SK-N-SH treated with all-trans-retinoic acid at 6 μM for 48 hours (cell line): Measurements from ENCODE around the gene CDR2L.

Source experiments
- ATAC-seq: fragments of 200-7000 bp; cut with Tn5 transposase; 3 replicates; pipeline ENCODE4 v1.9.1; 2020; ENCODE audit warnings: mild to moderate bottlenecking, moderate library complexity
- ARNTL ChIP-seq: fragments of 450-650 bp; formaldehyde crosslinking; IDR thresholded peaks from 2 replicates; pipeline ENCODE4 v1.5.0; 2020; ENCODE audit warnings: low read depth, mild to moderate bottlenecking, moderate library complexity, borderline replicate concordance
- BACH2 ChIP-seq: fragments of 250-450 bp; sonication (Bioruptor Pico); IDR thresholded peaks from 2 replicates; pipeline ENCODE4 v1.9.0; 2021; ENCODE audit warnings: mild to moderate bottlenecking, borderline replicate concordance
- CREB5 ChIP-seq: fragments of 250-450 bp; sonication (Bioruptor Pico); IDR thresholded peaks from 2 replicates; pipeline ENCODE4 v1.5.1; 2020; ENCODE audit warnings: low read depth, mild to moderate bottlenecking, moderate library complexity
- CSDC2 ChIP-seq: fragments of 250-450 bp; sonication (Bioruptor Pico); IDR thresholded peaks from 2 replicates; pipeline ENCODE4 v1.5.0; 2020; ENCODE audit warnings: mild to moderate bottlenecking, moderate library complexity
- ESRRG ChIP-seq: fragments of 250-450 bp; sonication (Bioruptor Pico); IDR thresholded peaks from 2 replicates; pipeline ENCODE4 v1.6.1; 2021; ENCODE audit warnings: mild to moderate bottlenecking
- GLIS3 ChIP-seq: fragments of 250-450 bp; sonication (Bioruptor Pico); IDR thresholded peaks from 2 replicates; pipeline ENCODE4 v1.5.0; 2020; ENCODE audit warnings: mild to moderate bottlenecking, moderate library complexity
- ISL1 ChIP-seq: fragments of 250-450 bp; sonication (Bioruptor Pico); IDR thresholded peaks from 2 replicates; pipeline ENCODE4 v2.1.2; 2022; ENCODE audit warnings: mild to moderate bottlenecking, moderate library complexity
- PATZ1 ChIP-seq: fragments of 250-450 bp; sonication (Bioruptor Pico); IDR thresholded peaks from 2 replicates; pipeline ENCODE4 v1.8.0; 2020; ENCODE audit warnings: mild to moderate bottlenecking, moderate library complexity, borderline replicate concordance
- POU6F1 ChIP-seq: fragments of 250-450 bp; sonication (Bioruptor Pico); IDR thresholded peaks from 2 replicates; pipeline ENCODE4 v1.8.0; 2021; ENCODE audit warnings: low read depth, mild to moderate bottlenecking, moderate library complexity, borderline replicate concordance
- RARB ChIP-seq: fragments of 250-450 bp; sonication (Bioruptor Pico); IDR thresholded peaks from 2 replicates; pipeline ENCODE4 v1.8.0; 2021; ENCODE audit warnings: mild to moderate bottlenecking, moderate library complexity
- SNAI2 ChIP-seq: fragments of 250-450 bp; sonication (Bioruptor Pico); IDR thresholded peaks from 2 replicates; pipeline ENCODE4 v1.5.0; 2020; ENCODE audit warnings: mild to moderate bottlenecking, moderate library complexity
- ZC3H10 ChIP-seq: fragments of 250-450 bp; sonication (Bioruptor Pico); IDR thresholded peaks from 2 replicates; pipeline ENCODE4 v1.5.1; 2021; ENCODE audit warnings: mild to moderate bottlenecking, moderate library complexity
- ZFP3 ChIP-seq: fragments of 250-450 bp; sonication (Bioruptor Pico); IDR thresholded peaks from 2 replicates; pipeline ENCODE4 v1.5.0; 2020; ENCODE audit warnings: mild to moderate bottlenecking, moderate library complexity
- ZFP30 ChIP-seq: fragments of 450-650 bp; formaldehyde crosslinking; IDR thresholded peaks from 2 replicates; pipeline ENCODE4 v1.5.0; 2022; ENCODE audit warnings: mild to moderate bottlenecking, moderate library complexity
- ZNF565 ChIP-seq: fragments of 450-650 bp; formaldehyde crosslinking; conservative IDR thresholded peaks from 2 replicates; pipeline ENCODE4 v1.5.0; 2020; ENCODE audit warnings: low read depth, mild to moderate bottlenecking, moderate library complexity
- ZNF70 ChIP-seq: fragments of 450-650 bp; formaldehyde crosslinking; IDR thresholded peaks from 2 replicates; pipeline ENCODE4 v1.5.0; 2020; ENCODE audit warnings: mild to moderate bottlenecking, moderate library complexity
- ZNF8 ChIP-seq: fragments of 450-650 bp; formaldehyde crosslinking; IDR thresholded peaks from 2 replicates; pipeline ENCODE4 v1.5.0; 2020; ENCODE audit warnings: mild to moderate bottlenecking, moderate library complexity
- TF ChIP-seq, protein P1 (sequence below): fragments of 250-450 bp; sonication (Bioruptor Pico); IDR thresholded peaks from 2 replicates; pipeline ENCODE4 v1.5.0; 2020; ENCODE audit warnings: mild to moderate bottlenecking, moderate library complexity

The CDR2L gene

GRCh38 chr17:74950207-74950606, 37.2 kb upstream of the CDR2L start:
- peak; percentile 8; the same call in 1 of the 3 replicates for ATAC-seq
- TF ChIP-seq ZFP30 (CRISPR knock-in tag) (no peak), PATZ1 (CRISPR knock-in tag) (no peak), POU6F1 (CRISPR knock-in tag) (no peak), ZNF70 (CRISPR knock-in tag) (no peak), BACH2 (CRISPR knock-in tag) (no peak), SNAI2 (CRISPR knock-in tag) (no peak), ZFP3 (CRISPR knock-in tag) (no peak), CSDC2 (CRISPR knock-in tag) (no peak), GLIS3 (CRISPR knock-in tag) (no peak), ZC3H10 (no peak), ZNF565 (CRISPR knock-in tag) (no peak)
- TF ChIP-seq, protein P1, sequence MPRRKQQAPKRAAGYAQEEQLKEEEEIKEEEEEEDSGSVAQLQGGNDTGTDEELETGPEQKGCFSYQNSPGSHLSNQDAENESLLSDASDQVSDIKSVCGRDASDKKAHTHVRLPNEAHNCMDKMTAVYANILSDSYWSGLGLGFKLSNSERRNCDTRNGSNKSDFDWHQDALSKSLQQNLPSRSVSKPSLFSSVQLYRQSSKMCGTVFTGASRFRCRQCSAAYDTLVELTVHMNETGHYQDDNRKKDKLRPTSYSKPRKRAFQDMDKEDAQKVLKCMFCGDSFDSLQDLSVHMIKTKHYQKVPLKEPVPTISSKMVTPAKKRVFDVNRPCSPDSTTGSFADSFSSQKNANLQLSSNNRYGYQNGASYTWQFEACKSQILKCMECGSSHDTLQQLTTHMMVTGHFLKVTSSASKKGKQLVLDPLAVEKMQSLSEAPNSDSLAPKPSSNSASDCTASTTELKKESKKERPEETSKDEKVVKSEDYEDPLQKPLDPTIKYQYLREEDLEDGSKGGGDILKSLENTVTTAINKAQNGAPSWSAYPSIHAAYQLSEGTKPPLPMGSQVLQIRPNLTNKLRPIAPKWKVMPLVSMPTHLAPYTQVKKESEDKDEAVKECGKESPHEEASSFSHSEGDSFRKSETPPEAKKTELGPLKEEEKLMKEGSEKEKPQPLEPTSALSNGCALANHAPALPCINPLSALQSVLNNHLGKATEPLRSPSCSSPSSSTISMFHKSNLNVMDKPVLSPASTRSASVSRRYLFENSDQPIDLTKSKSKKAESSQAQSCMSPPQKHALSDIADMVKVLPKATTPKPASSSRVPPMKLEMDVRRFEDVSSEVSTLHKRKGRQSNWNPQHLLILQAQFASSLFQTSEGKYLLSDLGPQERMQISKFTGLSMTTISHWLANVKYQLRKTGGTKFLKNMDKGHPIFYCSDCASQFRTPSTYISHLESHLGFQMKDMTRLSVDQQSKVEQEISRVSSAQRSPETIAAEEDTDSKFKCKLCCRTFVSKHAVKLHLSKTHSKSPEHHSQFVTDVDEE (CRISPR knock-in tag) = no peak

- no peak for ATAC-seq
- no peak for TF ChIP-seq ARNTL (CRISPR knock-in tag)
- TF ChIP-seq ZNF565 (CRISPR knock-in tag) = no peak
- no peak for TF ChIP-seq CREB5
- no peak for TF ChIP-seq ISL1
- TF ChIP-seq ZNF70 (CRISPR knock-in tag) = no peak
- TF ChIP-seq, protein P1 (CRISPR knock-in tag) = no peak
- no peak for TF ChIP-seq ESRRG (CRISPR knock-in tag)
- TF ChIP-seq ZFP30 (CRISPR knock-in tag) = no peak
- TF ChIP-seq SNAI2 (CRISPR knock-in tag) = no peak
- TF ChIP-seq ZFP3 (CRISPR knock-in tag) = no peak
- TF ChIP-seq PATZ1 (CRISPR knock-in tag) = no peak
- TF ChIP-seq POU6F1 (CRISPR knock-in tag) = no peak
- TF ChIP-seq ZC3H10 = no peak
- TF ChIP-seq BACH2 (CRISPR knock-in tag) = no peak
- TF ChIP-seq RARB (CRISPR knock-in tag) = no peak
- no peak for TF ChIP-seq ZNF8
- TF ChIP-seq, all 23 proteins: peak for 0
Observed at GRCh38 chr17:74951065-74951464, 36.4 kb upstream of the CDR2L start.
